Measurements from ENCODE around the gene G2E3.

GRCh38 chr14:30518867-30519560, 39.9 kb upstream of the G2E3 start:
- TF ChIP-seq CTCF (IDR thresholded peaks at IDR 0.05 in 4 of 5, conservative IDR thresholded peaks at IDR 0.05 in 1 of 5) (no peak), POLR2A (IDR thresholded peaks at IDR 0.05) (no peak)

Measured in gastrocnemius medialis (tissue), 4 donors.